ENCODE measurements around the gene TMEM182.

GRCh38 chr2:102790091-102790455 is 28.2 kb downstream of the TMEM182 start:
- TF ChIP-seq CTCF (IDR thresholded peaks at IDR 0.05 in 4 of 5, conservative IDR thresholded peaks at IDR 0.05 in 1 of 5): no peak
- TF ChIP-seq POLR2A (IDR thresholded peaks at IDR 0.05): no peak

Data from gastrocnemius medialis (tissue), 4 donors.